GM12874 (cell line): ENCODE results near the gene HTR6.

ENCODE experiments used
- CTCF ChIP-seq: IDR thresholded peaks from 2 replicates; pipeline ENCODE4 v1.5.1; 2011; ENCODE audit warnings: low read depth, mild to moderate bottlenecking, control low read depth, low read length, moderate library complexity; ENCODE audit not compliant: insufficient read depth

The HTR6 gene

DNA sequence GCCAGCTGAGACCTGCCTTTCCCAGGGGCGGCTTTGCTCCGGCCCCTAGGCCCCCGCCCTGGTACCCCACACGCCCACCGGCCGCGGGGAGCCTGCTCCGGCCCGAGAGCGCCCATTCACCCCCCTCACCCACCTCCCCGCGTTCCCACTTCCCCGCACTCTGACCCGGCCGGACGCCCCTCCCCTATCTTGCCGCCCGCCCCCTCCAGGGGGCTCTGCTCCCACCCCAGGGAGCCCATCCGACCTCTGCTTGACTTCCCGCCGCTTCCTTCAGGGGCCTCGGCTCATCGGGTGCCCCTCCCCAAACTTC is 466 bp downstream of the HTR6 start:
- TF ChIP-seq CTCF, result no peak

DNA sequence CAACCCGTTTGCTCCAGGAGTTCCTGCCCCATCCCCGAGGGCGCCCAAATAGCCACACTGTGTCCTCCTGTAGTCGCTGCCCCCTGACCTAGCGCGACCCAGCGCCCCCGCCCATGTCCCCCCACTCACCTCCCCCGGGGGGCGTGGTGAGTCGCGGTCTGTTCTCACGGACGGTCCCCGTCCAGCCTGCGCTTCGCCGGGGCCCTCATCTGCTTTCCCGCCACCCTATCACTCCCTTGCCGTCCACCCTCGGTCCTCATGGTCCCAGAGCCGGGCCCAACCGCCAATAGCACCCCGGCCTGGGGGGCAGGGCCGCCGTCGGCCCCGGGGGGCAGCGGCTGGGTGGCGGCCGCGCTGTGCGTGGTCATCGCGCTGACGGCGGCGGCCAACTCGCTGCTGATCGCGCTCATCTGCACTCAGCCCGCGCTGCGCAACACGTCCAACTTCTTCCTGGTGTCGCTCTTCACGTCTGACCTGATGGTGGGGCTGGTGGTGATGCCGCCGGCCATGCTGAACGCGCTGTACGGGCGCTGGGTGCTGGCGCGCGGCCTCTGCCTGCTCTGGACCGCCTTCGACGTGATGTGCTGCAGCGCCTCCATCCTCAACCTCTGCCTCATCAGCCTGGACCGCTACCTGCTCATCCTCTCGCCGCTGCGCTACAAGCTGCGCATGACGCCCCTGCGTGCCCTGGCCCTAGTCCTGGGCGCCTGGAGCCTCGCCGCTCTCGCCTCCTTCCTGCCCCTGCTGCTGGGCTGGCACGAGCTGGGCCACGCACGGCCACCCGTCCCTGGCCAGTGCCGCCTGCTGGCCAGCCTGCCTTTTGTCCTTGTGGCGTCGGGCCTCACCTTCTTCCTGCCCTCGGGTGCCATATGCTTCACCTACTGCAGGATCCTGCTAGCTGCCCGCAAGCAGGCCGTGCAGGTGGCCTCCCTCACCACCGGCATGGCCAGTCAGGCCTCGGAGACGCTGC is 1.1 kb downstream of the HTR6 start:
- TF ChIP-seq CTCF, result no peak

DNA sequence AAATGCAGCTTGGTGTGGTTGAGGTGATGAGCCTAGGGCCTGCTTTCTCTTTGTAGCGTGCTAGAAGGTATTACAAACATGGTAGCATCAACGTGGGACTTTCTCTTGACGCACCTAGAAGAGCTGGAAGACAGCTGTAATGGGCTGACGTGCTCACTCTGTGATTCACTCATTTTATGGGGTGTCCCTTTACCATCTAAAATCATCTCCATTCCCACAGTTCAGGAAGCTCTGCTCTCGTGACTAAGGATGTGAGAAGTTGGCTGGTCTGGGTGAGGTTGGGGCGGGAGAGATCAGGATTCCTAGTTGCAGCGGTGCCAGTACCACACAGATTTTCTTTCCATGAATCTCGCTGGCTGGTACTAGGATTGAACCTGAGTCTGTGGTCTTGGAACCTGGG is 4.2 kb downstream of the HTR6 start:
- no peak for TF ChIP-seq CTCF

DNA sequence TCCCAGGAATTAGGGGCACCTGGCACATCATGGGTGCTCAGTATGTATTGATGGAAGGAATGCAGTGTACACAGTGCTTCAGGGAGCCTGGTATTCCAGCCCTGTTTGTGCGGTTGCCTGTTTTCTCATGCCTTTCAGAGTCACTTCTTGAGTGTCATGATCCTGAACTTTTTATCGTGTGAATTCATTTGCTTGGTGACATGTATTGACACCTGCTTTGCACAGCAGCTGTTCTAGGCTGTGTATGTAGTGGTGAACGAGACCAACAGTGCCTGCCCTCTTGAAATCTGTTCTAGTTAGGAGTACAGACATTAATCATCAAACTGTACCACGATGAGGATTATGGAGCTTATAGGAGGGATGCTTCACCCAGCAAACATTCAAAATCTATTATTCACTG is 6.1 kb downstream of the HTR6 start:
- no peak for TF ChIP-seq CTCF

GRCh38 chr1:19672237-19672636 is 7.6 kb downstream of the HTR6 start:
- TF ChIP-seq CTCF, result no peak

- TF ChIP-seq CTCF, result no peak
Observed at GRCh38 chr1:19675797-19676196, 11.1 kb downstream of the HTR6 start.

DNA sequence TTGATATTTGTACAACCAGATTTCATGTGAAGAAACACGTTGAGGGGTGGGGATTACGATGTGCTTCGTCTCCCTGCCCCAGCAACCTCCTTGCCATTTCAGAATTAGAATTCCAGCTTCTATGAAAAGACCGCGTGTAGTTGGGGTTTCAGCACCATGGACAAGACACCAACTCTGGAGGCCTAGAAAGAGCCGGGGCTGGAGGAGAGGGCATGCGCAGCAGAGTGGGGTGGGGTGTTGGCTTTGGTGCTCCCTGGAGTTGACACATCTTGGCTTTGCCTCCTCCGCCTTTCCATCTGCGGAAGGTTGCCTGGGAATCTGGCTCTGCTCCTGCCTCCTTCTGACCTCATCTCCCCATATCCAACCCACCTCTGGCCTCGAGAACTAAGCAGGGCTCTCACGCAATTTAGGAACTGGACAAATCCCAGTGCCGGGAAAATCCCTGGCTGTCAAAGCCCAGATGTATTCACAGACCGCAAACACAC is 11.8 kb downstream of the HTR6 start:
- no peak for TF ChIP-seq CTCF
